H9 (cell line): ENCODE measurements around the gene WDR75. TPM values are rescaled to one million over a fixed set of nuclear protein-coding genes. Genes with fewer than 3 reads are reported as not detected.

Experiments
- DNase-seq: peaks from one replicate; pipeline ENCODE4 v3.0.0-alpha.2; 2017
- H2AFZ ChIP-seq: one replicate; pipeline ENCODE4 v1.6.1; 2013; ENCODE audit warnings: mild to moderate bottlenecking, low read length, control low read depth, moderate library complexity
- H2AK5ac ChIP-seq: 2 replicates; pipeline ENCODE4 v1.6.1; 2013; ENCODE audit warnings: low read length, control low read depth, mixed read lengths; ENCODE audit not compliant: insufficient read length
- H2BK120ac ChIP-seq: one replicate; pipeline ENCODE4 v1.6.1; 2013; ENCODE audit warnings: low read depth, mild to moderate bottlenecking, low read length, control low read depth, inconsistent platforms; ENCODE audit not compliant: poor library complexity, severe bottlenecking
- H2BK12ac ChIP-seq: 2 replicates; pipeline ENCODE4 v1.6.1; 2013; ENCODE audit warnings: low read length, control low read depth, mixed read lengths, low read depth; ENCODE audit not compliant: insufficient read length
- H2BK15ac ChIP-seq: 2 replicates; pipeline ENCODE4 v1.6.1; 2013; ENCODE audit warnings: low read depth, low read length, control low read depth
- H2BK20ac ChIP-seq: one replicate; pipeline ENCODE4 v1.6.1; 2013; ENCODE audit warnings: low read depth, mild to moderate bottlenecking, low read length, control low read depth, inconsistent platforms; ENCODE audit not compliant: poor library complexity, severe bottlenecking
- H2BK5ac ChIP-seq: 2 replicates; pipeline ENCODE4 v1.6.1; 2013; ENCODE audit warnings: low read length, control low read depth, mixed read lengths; ENCODE audit not compliant: insufficient read length
- H3K14ac ChIP-seq: 2 replicates; pipeline ENCODE4 v1.6.1; 2013; ENCODE audit warnings: low read length, control low read depth; ENCODE audit not compliant: insufficient read depth
- H3K18ac ChIP-seq: 2 replicates; pipeline ENCODE4 v1.6.1; 2013; ENCODE audit warnings: low read depth, mild to moderate bottlenecking, mixed read lengths, low read length, control low read depth; ENCODE audit not compliant: insufficient read length
- H3K23ac ChIP-seq: 2 replicates; pipeline ENCODE4 v1.6.1; 2013; ENCODE audit warnings: low read length, control low read depth, mixed read lengths, low read depth; ENCODE audit not compliant: insufficient read length
- H3K23me2 ChIP-seq: 2 replicates; pipeline ENCODE4 v1.6.1; 2013; ENCODE audit warnings: low read depth, mild to moderate bottlenecking, mixed read lengths, low read length, control low read depth; ENCODE audit not compliant: insufficient read length, poor library complexity, severe bottlenecking
- H3K27ac ChIP-seq: 2 replicates; pipeline ENCODE4 v1.5.1; 2013; ENCODE audit warnings: low read length, control low read depth, mixed read lengths, low read depth; ENCODE audit not compliant: insufficient read length
- H3K27me3 ChIP-seq: 2 replicates; pipeline ENCODE4 v1.6.1; 2013; ENCODE audit warnings: low read length, control low read depth, inconsistent platforms; ENCODE audit not compliant: insufficient read depth
- H3K4ac ChIP-seq: 2 replicates; pipeline ENCODE4 v1.6.1; 2013; ENCODE audit warnings: low read depth, mild to moderate bottlenecking, control low read depth, inconsistent platforms, low read length, moderate library complexity
- H3K4me1 ChIP-seq: 2 replicates; pipeline ENCODE4 v1.6.1; 2013; ENCODE audit warnings: low read length, control low read depth, inconsistent platforms; ENCODE audit not compliant: insufficient read depth
- H3K4me2 ChIP-seq: 2 replicates; pipeline ENCODE4 v1.6.1; 2013; ENCODE audit warnings: low read length, control low read depth, mixed read lengths; ENCODE audit not compliant: insufficient read length, insufficient read depth
- H3K56ac ChIP-seq: 2 replicates; pipeline ENCODE4 v1.6.1; 2013; ENCODE audit warnings: low read depth, mild to moderate bottlenecking, mixed read lengths, low read length, control low read depth; ENCODE audit not compliant: insufficient read length
- H3K79me1 ChIP-seq: 2 replicates; pipeline ENCODE4 v1.6.1; 2013; ENCODE audit warnings: low read depth, mild to moderate bottlenecking, moderate library complexity, low read length, control low read depth, inconsistent platforms; ENCODE audit not compliant: insufficient read depth, poor library complexity, severe bottlenecking
- H3K79me2 ChIP-seq: 2 replicates; pipeline ENCODE4 v1.6.1; 2013; ENCODE audit warnings: low read length, control low read depth, inconsistent platforms; ENCODE audit not compliant: insufficient read depth
- H3K9ac ChIP-seq: 2 replicates; pipeline ENCODE4 v1.6.1; 2013; ENCODE audit warnings: low read length, control low read depth, mixed read lengths; ENCODE audit not compliant: insufficient read length; ENCODE audit errors: extremely low read depth
- H3K9me3 ChIP-seq: one replicate; pipeline ENCODE4 v1.6.1; 2013; ENCODE audit warnings: low read depth, low read length, inconsistent platforms; ENCODE audit not compliant: control insufficient read depth
- H3T11ph ChIP-seq: one replicate; pipeline ENCODE4 v1.6.1; 2013; ENCODE audit warnings: mild to moderate bottlenecking, low read length, control low read depth, inconsistent platforms
- H4K20me1 ChIP-seq: one replicate; pipeline ENCODE4 v1.6.1; 2013; ENCODE audit not compliant: control insufficient read depth, insufficient read length, insufficient read depth
- H4K5ac ChIP-seq: 2 replicates; pipeline ENCODE4 v1.6.1; 2013; ENCODE audit warnings: low read depth, mild to moderate bottlenecking, mixed read lengths, low read length, control low read depth; ENCODE audit not compliant: insufficient read length
- H4K8ac ChIP-seq: replicated peaks from 2 replicates; pipeline ENCODE4 v1.6.1; 2013; ENCODE audit warnings: low read length, control low read depth, mixed read lengths, low read depth; ENCODE audit not compliant: insufficient read length
- H4K91ac ChIP-seq: 2 replicates; pipeline ENCODE4 v1.6.1; 2013; ENCODE audit warnings: low read depth, mild to moderate bottlenecking, moderate library complexity, mixed read lengths, low read length, control low read depth; ENCODE audit not compliant: insufficient read length
- H3K27ac Mint-ChIP-seq, 3 experiments: 2 replicates in 2 of 3; 3 replicates in 1 of 3; pipeline ENCODE4 v1.8.0; 2020 to 2021; ENCODE audit warnings: mixed read lengths in 3 of 3, mild to moderate bottlenecking in 1 of 3, moderate library complexity in 1 of 3
- H3K27me3 Mint-ChIP-seq: 2 replicates; pipeline ENCODE4 v1.8.0; 2021; ENCODE audit warnings: low read depth, mild to moderate bottlenecking, moderate library complexity, mixed read lengths
- H3K36me3 Mint-ChIP-seq, 3 experiments: 2 replicates in 2 of 3; 3 replicates in 1 of 3; pipeline ENCODE4 v1.8.0; 2020 to 2021; ENCODE audit warnings: low read depth in 3 of 3, mixed read lengths in 3 of 3; ENCODE audit not compliant: insufficient read depth in 1 of 3
- H3K4me1 Mint-ChIP-seq, 2 experiments: 2 replicates each; pipeline ENCODE4 v1.8.0; 2020; ENCODE audit warnings: mixed read lengths in 2 of 2
- H3K4me3 Mint-ChIP-seq, 2 experiments: 2 replicates in 1 of 2; 3 replicates in 1 of 2; pipeline ENCODE4 v1.8.0; 2020 to 2021; ENCODE audit warnings: mild to moderate bottlenecking in 2 of 2, mixed read lengths in 2 of 2, moderate library complexity in 1 of 2
- H3K9me3 Mint-ChIP-seq, 2 experiments: 2 replicates in 1 of 2; 3 replicates in 1 of 2; pipeline ENCODE4 v1.8.0; 2020; ENCODE audit warnings: mild to moderate bottlenecking in 2 of 2, mixed read lengths in 2 of 2, moderate library complexity in 1 of 2
- WGBS: extraction: QIAGEN DNeasy Blood & Tissue Kit; methylation state at CpG from one replicate; pipeline ENCODE4 v1.1.7; 2013; ENCODE audit warnings: missing lambda C conversion rate, low lambda C conversion rate, mixed read lengths; ENCODE audit not compliant: insufficient read length; ENCODE audit errors: extremely low coverage; 5-methylcytosine and 5-hydroxymethylcytosine counted together
- total RNA-seq: library from RNA; stranded (reverse); gene quantifications from 2 replicates; pipeline ENCODE4 v1.2.1, GENCODE V29; 2021
- TF ChIP-seq, protein P1 (sequence below): fragments of 200-600 bp; sonication (generic); conservative IDR thresholded peaks from 3 replicates; pipeline ENCODE4 v1.8.0; 2021; ENCODE audit warnings: antibody characterized with exemption, mild to moderate bottlenecking

Gene WDR75
- total RNA-seq, 1 experiment from 2014 or later = 80.6 TPM

DNA sequence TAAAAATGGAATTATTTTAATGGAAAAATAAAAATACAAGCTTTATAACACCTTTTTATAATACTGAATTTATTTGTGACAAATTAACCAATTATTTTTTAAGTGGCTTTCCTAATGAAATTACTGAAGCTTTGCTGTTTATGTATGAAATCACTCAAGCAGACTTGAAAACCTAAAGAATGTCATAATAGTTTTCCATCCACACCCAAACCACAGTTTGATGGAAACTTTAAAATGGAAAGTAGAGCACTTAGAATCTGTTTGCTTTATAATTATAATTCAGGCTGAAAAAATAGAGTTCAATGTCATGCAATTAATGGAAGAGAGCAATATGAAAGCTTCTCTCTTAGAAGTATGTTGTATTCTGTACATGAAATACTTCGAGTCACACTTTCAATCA is 31.6 kb upstream of the WDR75 start:
- Histone ChIP-seq H2AFZ (no peak overlapping the region), H2BK120ac (no peak overlapping the region), H3K14ac (no peak overlapping the region), H3K4ac (no peak overlapping the region), H3K56ac (no peak overlapping the region), H3K9me3 (no peaks in the 10 kb centered on the region), H3K23me2 (no peaks in the 10 kb centered on the region), H3K18ac (no peak overlapping the region), H4K20me1 (no peaks in the 10 kb centered on the region), H4K8ac (no peak overlapping the region), H3K4me2 (no peak overlapping the region), H3K27ac (no peak overlapping the region), H2BK15ac (no peak overlapping the region), H3K4me1 (no peaks in the 10 kb centered on the region), H3K9ac (no peak overlapping the region), H2AK5ac (no peak overlapping the region), H3K79me2 (no peaks in the 10 kb centered on the region), H4K91ac (no peak overlapping the region), H3T11ph (no peak overlapping the region), H3K79me1 (no peaks in the 10 kb centered on the region), H3K27me3 (no peaks in the 10 kb centered on the region), H4K5ac (no peak overlapping the region), H2BK20ac (no peak overlapping the region), H2BK12ac (no peak overlapping the region), H2BK5ac (no peak overlapping the region), H3K23ac (no peak overlapping the region)
- Mint-ChIP-seq H3K27me3 (no peaks in the 10 kb centered on the region), H3K4me3 (no peak overlapping the region), H3K36me3 (no peaks in the 10 kb centered on the region), H3K9me3 (no peaks in the 10 kb centered on the region), H3K27ac (no peak overlapping the region), H3K4me1 (peaks cover 6 to 8% of the 10 kb centered on the region in 2 experiments)
- no peak for DNase-seq
- WGBS = no CpG with 5 or more reads among the region's 1 CpG
- TF ChIP-seq, protein P1, sequence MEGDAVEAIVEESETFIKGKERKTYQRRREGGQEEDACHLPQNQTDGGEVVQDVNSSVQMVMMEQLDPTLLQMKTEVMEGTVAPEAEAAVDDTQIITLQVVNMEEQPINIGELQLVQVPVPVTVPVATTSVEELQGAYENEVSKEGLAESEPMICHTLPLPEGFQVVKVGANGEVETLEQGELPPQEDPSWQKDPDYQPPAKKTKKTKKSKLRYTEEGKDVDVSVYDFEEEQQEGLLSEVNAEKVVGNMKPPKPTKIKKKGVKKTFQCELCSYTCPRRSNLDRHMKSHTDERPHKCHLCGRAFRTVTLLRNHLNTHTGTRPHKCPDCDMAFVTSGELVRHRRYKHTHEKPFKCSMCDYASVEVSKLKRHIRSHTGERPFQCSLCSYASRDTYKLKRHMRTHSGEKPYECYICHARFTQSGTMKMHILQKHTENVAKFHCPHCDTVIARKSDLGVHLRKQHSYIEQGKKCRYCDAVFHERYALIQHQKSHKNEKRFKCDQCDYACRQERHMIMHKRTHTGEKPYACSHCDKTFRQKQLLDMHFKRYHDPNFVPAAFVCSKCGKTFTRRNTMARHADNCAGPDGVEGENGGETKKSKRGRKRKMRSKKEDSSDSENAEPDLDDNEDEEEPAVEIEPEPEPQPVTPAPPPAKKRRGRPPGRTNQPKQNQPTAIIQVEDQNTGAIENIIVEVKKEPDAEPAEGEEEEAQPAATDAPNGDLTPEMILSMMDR = no peak
